Tongue (tissue), 2 donors: Measurements from ENCODE around the gene PLA2G4D. TPM values are rescaled to one million over a fixed set of nuclear protein-coding genes. Genes with fewer than 3 reads are reported as not detected.

Experiments used
- DNase-seq: peaks from one replicate; pipeline ENCODE4 v3.0.0-alpha.2; 2015
- total RNA-seq: library from RNA; depleted of rRNA; stranded (reverse); fragments of >200 nt; gene quantifications from one replicate; pipeline ENCODE4 v1.2.3, GENCODE V29; 2014

The PLA2G4D gene, protein sequence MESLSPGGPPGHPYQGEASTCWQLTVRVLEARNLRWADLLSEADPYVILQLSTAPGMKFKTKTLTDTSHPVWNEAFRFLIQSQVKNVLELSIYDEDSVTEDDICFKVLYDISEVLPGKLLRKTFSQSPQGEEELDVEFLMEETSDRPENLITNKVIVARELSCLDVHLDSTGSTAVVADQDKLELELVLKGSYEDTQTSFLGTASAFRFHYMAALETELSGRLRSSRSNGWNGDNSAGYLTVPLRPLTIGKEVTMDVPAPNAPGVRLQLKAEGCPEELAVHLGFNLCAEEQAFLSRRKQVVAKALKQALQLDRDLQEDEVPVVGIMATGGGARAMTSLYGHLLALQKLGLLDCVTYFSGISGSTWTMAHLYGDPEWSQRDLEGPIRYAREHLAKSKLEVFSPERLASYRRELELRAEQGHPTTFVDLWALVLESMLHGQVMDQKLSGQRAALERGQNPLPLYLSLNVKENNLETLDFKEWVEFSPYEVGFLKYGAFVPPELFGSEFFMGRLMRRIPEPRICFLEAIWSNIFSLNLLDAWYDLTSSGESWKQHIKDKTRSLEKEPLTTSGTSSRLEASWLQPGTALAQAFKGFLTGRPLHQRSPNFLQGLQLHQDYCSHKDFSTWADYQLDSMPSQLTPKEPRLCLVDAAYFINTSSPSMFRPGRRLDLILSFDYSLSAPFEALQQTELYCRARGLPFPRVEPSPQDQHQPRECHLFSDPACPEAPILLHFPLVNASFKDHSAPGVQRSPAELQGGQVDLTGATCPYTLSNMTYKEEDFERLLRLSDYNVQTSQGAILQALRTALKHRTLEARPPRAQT
- total RNA-seq, result not detected

DNA sequence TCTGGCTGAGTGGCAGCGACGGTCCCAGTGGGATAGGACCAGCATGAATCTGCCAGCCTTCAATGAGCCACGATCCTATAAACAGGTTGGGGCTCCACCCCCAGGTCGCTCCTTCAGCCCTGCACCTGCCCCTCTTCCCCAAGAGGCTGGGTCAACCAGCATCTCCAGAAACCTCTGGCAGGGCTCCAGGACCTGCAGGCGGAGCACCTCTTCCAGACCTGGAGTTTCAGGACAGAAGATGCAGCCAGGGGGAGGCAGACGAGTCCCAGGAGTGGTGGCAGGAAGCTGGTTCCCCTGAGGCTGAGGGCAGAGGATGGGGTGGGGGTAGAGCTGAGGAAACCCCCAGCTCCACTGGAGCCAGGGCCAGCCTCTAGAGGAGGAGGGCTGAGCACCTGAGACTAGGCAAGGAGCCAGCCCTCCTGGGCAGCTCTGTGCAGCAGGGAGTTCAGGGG, at the start of gene PLA2G4D:
Gene PLA2G4D (minus strand): TSS at position 51 of the 452 bp plus-strand sequence. CDS start 103 bp downstream, outside the sequence.
- no peak for DNase-seq

DNA sequence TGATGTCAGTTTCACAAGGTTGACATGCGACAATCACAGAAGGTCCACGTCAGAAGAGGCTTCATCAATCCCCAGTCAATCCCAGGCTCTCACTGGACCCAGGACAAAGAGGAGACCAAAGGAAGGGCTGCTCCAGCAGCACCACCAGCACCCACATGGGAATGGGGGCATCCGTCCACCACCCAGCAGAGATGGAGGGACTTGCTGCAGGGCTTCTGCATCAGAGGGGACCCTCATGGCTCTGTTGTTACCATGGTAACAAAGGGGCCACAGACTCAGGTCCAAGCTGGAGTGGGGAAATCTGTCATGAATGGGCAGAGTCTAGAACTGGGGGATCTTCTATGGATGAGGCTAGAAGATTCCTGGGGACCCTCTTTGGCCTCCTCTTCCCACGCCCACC, 49.0 kb upstream of the PLA2G4D start:
- DNase-seq, result no peak

DNA sequence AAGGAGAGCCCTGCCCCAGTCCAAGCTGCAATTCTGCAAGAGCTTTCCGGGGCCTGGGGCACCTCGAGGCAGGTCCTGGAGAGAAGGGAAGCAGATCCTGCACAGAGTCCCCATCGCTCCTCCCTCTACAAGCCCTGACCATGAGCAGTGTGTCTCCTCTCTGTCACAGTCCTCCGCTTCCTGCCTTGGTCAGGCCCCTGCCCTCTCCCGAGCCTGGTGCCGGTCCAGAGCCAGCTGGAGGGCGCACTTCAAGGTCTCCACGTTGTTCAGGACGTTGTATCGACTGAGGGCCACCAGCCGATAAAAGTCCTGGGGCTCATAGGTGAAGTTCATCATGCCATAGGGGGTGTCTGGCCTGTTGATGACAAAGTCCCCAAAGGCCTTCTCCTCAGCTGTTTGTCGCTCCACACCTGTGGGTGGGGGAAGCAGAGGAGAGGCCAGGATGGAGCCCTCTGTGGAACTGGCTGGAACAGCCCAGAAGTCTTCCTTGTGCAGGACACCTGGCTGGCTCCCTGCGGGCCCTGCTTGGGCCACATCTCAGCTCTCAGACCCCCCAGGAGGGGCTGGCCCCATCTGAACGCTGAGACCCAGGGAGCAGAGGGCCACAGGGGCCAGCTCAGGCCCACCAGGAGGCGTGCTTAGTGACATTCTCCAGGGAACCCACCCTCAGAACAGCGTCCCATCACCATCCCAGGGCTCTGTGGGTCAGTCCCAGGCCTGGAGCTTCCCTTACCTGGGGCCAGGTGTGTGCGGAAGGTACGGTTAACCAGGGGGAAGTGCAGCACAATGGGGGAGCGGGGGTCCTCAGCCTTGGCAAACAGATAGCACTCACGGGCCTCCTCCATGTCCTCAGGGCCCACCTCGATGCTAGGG, 47.7 kb upstream of the PLA2G4D start:
- DNase-seq, result no peak

DNA sequence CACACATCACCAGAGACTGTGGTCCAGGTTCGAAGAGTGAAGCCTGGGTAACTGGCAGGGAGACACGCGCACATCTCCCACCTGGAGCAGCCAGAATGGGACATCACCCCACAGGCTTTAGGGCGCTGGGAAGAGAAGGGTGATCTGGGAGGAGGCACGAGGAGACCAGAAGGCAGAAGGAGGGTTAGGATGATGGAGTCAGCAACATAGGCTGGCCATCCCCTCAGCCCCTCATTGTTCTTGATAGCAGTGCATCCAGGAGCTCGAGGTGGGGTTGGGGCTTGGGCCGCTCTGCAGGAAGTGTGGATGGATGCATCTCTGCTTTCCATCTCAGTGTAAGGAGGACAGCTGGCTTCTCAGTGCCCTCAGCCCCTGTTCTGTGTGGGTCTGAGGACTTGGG, 46.9 kb upstream of the PLA2G4D start:
- no peak for DNase-seq

DNA sequence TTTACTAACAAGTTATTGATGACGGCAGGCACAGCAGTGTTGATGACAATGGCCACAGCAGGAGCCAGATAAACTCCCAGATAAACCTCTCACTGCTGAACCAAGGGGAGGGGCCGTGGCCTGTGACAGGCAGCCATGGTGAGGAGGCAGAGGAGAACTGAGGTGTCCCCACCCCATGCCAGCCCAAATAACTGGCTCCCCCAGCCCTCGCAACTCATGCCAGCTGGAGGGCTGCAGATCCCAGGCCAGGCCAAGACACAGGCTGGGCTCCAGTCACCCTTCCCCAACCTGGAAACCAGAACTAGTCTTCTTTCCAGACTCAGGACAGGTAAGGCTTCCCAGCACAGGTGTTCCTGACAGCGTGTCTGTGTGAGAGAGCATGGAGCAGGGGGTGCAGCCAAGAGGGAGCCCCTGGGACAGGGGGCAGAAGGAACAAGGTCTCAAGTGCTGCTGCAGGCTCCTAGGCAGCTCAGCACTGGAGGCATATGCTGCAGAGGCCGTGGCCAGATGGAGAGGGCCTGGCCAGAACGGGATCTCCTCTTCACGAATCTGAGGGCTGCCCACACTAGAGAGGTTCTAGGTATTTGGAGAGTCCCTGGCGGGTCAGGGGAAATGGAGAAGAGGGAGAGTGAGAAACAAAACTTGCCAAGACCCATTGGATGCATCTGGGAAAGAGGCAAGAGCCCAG, 46.2 kb upstream of the PLA2G4D start:
- DNase-seq, result no peak

DNA sequence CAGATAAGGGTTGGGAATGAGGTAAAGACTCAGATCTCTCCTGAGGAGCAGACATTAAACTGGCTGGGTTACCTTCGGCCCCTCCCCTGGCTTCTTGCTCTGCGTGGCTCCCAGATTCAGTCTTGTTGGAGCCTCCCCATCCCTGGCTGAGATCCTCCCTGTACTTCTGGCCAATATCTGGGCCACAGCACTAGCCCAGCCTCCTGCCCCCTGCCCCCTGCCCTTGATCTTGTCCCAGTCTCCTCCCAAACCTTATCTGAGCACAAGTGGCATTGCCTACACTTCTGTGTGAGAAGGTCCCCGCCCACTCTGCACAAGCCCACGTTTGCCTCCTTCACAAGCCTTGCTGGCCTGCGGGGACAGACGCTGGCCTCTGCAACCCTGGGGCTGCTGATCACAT, 45.2 kb upstream of the PLA2G4D start:
- no peak for DNase-seq

DNA sequence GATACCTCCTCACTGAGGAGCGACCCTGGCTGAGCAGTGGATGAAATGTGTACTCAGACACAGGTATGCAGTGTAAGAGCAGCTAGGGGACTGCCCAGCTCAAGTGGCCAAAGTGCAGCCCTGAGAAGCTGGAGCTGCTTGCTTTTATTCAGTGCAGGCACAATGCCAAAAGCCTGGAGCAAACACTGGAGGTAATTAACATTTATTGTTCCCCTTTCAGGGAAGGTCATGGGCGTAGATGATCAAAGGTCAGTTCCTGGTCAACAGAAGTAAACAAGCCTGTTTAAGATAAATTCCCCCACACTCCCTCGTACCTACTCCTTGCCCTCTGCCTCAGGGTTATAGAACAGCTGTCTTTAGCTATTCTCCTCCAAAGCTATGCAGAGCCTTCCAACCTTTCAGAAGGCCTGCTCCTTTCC, 44.6 kb upstream of the PLA2G4D start:
- no peak for DNase-seq

DNA sequence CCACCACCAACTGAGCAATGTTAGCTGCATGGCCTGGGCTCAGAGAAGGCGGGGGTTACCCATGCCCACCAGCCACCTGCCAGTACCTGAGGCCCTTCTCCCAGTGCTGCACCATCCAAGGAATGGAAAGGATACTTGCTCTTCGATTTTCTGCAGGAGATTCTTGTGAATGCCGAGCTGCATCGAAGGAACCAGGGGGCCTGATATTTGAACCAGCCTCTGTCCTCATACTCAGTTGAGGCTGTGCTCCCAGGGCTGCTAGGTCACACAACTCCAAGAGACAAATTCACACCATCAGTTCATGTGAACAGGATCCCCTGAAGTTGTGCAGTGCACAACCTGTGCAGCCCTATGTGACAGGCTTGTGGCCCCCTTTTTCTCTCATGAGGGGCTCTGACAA, 44.0 kb upstream of the PLA2G4D start:
- no peak for DNase-seq

DNA sequence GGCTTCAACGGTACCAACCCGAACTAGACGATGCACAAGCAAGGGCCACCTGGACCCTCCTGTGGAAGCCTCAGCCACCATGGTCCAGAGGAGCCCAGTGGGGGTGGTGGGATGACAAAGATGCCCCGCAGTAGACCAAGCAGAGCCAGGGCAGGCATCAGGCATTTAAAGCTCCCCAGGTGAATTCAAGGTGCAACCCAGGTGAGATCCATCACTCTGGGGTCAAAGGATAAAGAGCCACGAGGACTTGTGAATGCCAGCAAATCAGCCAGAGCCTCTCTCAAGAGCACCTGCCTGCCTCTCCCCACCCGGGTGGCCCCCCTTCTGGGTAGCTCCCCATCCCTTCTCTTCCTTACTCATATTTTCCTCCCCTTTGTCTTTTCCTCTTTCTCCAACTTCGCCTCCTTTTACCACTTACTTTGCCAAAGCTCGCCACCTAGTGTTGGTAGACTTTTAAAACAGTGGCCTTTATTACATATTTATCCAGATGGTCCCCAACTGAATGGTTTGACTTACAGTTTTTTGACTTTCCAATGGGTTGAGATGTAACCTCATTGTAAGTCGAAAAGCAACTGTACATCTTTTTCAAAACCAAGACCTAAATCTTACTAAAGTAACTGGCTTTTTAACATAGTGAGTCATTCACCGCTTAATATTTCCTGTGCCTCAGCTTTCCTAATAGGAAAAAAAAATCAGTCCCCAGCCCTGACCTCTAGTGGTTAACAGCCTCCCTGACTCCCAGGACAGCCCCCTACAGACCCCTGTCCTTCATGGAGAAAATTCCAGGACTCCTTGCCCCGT, 43.3 kb upstream of the PLA2G4D start:
- peak; percentile 80 for DNase-seq

DNA sequence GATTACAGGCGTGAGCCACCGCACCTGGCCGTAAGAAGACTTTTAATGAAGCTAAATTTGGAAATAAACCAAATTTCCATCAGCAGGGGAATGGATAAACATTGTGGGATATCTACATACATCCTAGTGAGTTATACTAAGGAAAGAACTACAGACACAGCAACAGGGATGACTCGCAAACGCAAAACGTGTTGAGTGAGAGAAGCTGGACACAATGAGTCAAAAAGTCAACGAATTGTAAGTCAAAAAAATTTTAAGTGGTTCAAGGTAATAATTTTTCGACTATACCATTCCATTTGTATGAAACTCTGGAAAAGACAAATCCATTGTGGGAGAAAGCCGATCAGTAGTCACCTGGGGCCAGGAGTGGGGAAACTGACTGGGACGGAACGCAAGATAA, 42.2 kb upstream of the PLA2G4D start:
- DNase-seq, result no peak

DNA sequence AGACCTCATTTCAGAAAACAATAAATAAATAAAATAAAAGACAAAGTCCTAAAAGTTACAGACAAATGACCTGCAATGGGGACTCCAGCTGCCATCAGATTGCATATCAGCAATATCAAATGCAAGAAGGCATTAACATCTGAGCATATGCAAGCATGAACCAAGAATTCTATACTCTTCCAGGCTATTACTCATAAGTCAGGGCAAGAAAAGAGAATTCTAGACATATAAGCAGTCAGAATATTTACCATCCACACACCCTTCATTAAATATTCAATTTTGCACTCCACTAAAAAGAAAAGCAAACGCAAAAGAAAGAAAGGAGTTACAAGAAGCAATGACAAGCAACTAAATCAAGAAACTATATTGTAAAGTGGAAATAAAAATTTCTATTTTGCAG, 41.0 kb upstream of the PLA2G4D start:
- DNase-seq, result no peak

DNA sequence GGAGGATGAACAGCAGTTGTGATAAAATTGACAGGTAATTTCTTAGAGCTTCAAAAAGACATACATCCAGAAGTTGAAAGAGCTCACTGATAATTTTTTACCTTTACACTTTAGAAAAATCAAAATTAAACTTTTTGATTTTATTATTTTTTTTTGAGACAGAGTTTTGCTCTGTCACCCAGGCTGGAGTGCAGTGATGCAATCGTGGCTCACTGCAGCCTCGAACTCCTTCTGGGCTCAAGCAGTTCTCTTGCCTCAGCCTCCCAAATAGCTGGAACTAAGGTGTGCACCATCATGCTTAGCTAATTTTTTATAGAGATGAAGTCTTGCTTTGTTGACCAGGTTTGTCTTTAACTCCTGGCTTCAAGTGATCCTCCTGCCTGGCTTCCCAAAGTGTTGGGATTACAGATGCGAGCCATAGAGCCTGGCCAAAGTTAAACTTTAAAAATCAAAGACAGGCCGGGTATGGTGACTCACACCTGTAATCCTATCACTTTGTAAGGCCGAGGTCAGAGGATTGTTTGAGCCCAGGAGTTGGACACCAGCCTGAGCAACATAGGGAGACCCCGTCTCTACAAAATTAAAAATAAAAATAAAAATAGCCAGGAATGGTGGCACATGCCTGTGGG, 40.4 kb upstream of the PLA2G4D start:
- DNase-seq, result no peak

DNA sequence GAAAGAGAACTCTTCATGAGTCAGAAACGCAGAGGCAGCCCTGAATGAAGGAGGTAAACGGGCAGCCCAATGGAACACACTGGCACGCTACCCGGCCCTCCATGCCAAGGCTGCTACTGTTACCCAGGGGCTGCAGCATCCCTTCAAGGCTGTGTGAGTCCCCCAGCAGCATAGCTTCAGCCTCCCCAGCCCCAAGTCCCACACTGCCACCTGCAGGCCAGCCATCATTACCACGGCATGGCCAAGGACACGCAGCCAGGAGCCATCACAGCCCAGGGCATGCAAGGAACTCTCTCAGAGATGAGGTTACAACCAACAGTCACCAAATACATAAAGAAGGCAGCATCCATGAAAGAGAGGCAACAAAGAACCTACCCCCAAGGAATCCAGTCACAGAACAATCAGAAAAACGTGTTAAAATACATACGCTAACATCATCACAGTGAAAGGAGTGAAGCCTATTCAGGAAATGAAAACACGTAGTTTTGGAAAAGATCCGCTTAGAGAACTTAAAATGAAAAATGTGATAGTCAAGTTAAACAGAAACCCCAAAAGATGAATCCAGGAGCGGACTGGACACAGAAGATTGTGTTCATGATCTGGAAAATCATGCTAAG, 39.6 kb upstream of the PLA2G4D start:
- DNase-seq, result no peak

DNA sequence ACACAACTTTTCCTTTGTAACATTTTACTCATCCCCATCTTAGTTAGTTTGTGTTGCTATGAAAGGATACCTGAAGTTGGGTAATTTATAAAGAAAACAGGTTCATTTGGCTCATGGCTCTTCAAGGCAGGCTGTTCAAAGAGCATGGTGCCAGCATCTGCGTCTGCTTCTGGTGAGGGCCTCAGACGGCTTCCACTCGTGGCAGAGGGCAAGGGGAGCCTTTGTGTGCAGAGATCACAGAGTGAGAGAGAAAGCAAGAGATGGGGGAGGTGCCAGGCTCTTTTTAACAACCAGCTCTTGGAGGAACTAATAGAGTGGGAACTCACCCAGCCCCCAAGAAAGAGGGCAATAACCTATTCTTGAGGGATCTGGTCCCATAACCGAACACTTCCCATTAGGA, 39.0 kb upstream of the PLA2G4D start:
- no peak for DNase-seq

DNA sequence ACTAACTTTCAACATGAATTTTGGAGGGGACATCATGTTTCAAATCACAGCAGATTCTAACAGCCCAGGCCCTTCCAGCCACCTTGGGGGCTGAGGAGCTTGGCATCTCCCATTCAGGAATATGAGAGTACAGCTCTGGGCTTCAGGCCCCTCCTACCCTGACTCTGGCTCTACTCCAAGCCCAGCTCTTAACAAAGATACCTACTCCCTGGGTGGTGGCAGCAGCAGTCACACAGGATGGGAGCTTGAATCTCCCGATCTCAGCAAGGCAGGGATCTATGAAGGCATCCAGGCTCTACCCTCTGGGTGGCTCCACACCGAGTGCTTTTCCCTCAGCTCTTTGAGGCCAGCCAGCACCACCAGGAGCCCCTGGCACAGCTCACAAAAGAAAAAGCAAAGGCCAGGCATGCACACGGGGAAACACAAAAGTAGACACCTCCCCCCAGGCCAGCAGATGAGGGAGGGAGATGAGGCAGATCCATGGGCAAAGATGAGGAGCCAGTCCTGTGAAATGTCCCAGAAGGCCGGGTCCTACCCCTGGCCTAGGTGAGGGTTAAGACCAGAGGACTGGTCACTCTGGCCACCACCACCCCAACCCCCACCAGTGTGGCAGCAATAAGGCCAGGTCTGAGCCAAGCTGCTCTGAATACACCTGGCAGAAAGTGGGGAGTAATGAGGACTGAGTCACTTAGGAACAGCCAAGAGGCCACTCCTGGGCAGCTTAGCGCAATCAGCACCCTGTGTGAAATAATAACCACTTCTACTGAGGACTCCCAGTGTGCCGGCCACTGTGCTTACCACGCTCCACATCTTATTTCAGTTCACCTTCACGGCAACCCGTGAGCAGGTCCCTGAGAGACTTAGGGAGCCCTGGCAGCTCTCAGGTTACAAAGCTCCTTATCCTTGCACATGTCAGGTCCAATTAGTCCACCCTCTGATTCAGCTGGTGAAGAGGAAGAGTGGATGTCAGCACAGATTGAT, 37.8 kb upstream of the PLA2G4D start:
- DNase-seq, result peak; percentile 40

DNA sequence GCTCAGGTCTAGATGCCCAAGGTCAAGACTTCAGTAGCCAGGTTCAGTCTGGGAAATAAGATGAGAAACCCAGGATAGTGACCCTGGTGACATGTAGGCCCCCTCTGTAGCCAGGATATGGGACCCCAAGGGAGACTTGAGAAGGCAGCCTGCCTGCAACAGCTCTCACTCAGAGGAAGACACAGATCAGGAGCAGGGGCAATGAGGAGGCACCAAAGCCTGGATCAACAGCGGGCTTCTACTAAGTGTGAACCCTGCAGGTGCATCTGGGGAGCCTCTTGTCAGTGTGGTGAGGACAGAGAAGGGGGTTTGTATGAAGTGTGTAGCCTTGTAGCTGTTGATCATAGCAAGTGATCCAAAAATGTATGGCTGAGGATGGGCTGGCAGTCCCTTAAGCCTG, 36.6 kb upstream of the PLA2G4D start:
- DNase-seq, result no peak

DNA sequence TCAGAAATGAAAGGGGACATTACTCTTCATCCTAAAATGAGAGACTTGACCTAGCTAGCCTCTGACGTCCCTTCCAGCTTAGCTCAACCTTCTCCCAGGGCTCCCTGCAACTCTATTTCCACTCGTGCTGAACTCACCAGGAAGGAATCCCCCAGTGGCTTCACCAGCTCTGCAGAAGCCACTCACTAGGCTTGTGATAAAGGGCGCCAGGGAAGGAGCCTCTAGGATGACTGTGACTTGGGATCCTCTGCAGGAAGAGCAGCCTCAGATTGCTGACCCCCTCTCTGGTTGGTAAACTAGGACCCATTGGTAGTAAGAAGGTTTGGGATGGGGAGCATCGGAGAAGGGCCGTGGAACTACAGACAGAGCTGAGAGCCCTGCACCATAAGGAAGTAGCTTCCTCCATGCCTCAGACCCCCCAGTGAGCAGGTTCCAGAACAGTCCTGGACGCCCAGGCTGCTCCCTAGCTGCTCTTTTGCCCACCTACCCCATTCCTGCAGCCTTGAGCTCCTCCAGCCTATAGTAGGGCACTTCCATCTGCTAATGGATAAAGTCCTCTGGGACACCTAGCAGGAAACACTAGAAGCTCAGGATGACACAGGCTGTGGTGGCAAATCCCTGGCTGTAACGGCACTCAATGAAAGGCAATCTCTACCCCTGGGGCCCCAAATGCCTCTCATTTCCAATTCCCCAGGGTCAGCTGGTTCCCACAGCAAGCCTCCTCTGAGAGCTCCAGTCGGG, 36.1 kb upstream of the PLA2G4D start:
- DNase-seq, result no peak

DNA sequence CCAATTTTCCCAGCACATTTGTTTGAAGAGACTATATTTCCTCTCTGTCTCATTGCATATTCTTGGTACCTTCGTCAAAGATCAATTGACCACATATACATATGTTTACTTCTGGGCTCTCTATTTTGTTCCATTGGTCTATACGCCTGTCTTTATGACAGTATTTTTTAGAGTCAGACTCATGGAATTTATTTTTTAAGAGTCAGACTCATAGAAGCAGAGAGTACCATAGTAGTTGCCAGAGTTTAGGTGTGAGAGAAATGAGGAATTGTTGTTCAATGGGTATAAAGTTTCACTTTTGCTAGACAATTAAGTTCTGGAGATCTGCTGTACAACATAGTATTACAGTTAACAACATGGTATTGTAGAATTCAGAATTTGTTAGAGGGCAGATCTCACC, 35.0 kb upstream of the PLA2G4D start:
- no peak for DNase-seq
